Transverse colon (tissue), 3 donors: Measurements from ENCODE around the gene IWS1.

Experiments used
- POLR2A ChIP-seq: fragments of 450-650 bp; IDR thresholded peaks from one replicate; pipeline ENCODE4 v1.6.1; 2016; ENCODE audit warnings: antibody characterized with exemption, mild to moderate bottlenecking, moderate library complexity
- TF ChIP-seq, protein P1 (sequence below), 5 experiments: fragments of 200-600 bp in 3 of 5; fragments of 450-650 bp in 2 of 5; sonication (generic) in 3 of 5; IDR thresholded peaks; 1 replicate in 2 of 5; 2 replicates in 3 of 5; pipeline ENCODE4 v1.5.1; 2016 to 2017; ENCODE audit warnings: antibody characterized with exemption in 5 of 5, inconsistent platforms in 3 of 5, mild to moderate bottlenecking in 2 of 5, moderate library complexity in 1 of 5

DNA sequence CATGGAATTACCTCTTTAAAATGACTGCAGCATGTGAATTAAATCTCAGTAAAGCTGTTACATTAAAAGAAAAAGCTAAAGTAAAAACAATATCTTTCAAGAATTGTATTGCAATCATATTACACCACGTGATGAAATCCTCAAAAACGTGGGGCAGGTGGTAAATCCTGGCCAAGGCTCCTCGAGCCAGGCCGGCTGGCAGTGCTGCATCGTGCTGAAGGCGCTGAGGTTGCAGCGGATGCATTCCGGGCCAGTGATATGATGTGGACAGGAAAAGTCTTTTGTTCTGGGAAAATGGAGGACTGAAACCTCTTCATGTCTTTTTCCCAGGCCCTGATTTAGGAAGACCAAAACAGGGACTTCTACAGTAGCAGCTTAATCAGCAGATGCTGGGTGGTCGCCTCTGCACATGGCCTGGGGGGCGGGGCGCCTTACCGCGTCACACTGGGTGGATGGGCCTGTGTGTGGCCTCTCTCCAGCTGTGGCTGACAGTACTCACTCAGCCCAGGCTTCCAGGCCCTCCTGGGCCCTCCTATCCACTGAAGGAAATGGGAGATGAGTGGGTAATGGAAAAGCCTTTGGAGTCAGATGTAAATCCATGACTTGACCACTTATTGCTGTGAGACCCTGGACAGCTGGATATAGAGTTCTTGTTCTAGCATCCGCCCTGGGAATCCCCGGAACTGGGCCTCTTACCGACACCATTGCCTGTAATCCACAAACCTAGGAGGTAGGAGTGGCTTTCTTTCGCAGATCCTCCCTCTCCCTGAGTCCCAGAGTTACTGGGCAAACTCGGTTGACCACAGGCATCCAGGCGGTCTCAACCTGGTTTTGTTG is 62.9 kb downstream of the IWS1 start:
- TF ChIP-seq, protein P1, sequence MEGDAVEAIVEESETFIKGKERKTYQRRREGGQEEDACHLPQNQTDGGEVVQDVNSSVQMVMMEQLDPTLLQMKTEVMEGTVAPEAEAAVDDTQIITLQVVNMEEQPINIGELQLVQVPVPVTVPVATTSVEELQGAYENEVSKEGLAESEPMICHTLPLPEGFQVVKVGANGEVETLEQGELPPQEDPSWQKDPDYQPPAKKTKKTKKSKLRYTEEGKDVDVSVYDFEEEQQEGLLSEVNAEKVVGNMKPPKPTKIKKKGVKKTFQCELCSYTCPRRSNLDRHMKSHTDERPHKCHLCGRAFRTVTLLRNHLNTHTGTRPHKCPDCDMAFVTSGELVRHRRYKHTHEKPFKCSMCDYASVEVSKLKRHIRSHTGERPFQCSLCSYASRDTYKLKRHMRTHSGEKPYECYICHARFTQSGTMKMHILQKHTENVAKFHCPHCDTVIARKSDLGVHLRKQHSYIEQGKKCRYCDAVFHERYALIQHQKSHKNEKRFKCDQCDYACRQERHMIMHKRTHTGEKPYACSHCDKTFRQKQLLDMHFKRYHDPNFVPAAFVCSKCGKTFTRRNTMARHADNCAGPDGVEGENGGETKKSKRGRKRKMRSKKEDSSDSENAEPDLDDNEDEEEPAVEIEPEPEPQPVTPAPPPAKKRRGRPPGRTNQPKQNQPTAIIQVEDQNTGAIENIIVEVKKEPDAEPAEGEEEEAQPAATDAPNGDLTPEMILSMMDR (IDR thresholded peaks at IDR 0.05) = no peak
- no peak for TF ChIP-seq POLR2A
